Left ventricle myocardium inferior (tissue), 1 donor: ENCODE results near the gene SACM1L. TPM values are rescaled to one million over a fixed set of nuclear protein-coding genes. Genes with fewer than 3 reads are reported as not detected.

Experiments
- DNase-seq: peaks from one replicate; pipeline ENCODE4 v3.0.0-alpha.2; 2020
- H3K27ac ChIP-seq: fragments of 200-600 bp; replicated peaks from 2 replicates; pipeline ENCODE4 v1.8.0; 2021
- H3K27me3 ChIP-seq: fragments of 200-600 bp; 2 replicates; pipeline ENCODE4 v1.8.0; 2021; ENCODE audit warnings: low read depth
- H3K36me3 ChIP-seq: fragments of 200-600 bp; 2 replicates; pipeline ENCODE4 v1.8.0; 2021
- H3K4me1 ChIP-seq: fragments of 200-600 bp; 2 replicates; pipeline ENCODE4 v1.8.0; 2021
- H3K4me3 ChIP-seq: fragments of 200-600 bp; 2 replicates; pipeline ENCODE4 v1.8.0; 2021; ENCODE audit warnings: mild to moderate bottlenecking, moderate library complexity
- H3K9me3 ChIP-seq: fragments of 200-600 bp; replicated peaks from 2 replicates; pipeline ENCODE4 v1.8.0; 2021
- intact Hi-C: fragments of 100-400 bp; cut with micrococcal nuclease; formaldehyde crosslinking; loops from one replicate; pipeline ENCODE4 v1.11.0; 2022
- total RNA-seq: library from RNA; stranded (reverse); fragmentation: NEBNext Ultra II Directional; extraction: Animal tissue kit (Norgen Biotek cat#: 25700); gene quantifications from one replicate; pipeline ENCODE4 v1.2.1, GENCODE V29; 2021
- TF ChIP-seq, protein P1 (sequence below): fragments of 200-600 bp; IDR thresholded peaks from 2 replicates; pipeline ENCODE4 v1.8.0; 2021; ENCODE audit warnings: antibody characterized with exemption, mild to moderate bottlenecking, borderline replicate concordance
- donor health status: DM: no; HTN: yes; CAD: no; lungs with severe emphysema.

Gene SACM1L
- total RNA-seq, 1 donor from 2014 or later = 20.9 TPM

DNA sequence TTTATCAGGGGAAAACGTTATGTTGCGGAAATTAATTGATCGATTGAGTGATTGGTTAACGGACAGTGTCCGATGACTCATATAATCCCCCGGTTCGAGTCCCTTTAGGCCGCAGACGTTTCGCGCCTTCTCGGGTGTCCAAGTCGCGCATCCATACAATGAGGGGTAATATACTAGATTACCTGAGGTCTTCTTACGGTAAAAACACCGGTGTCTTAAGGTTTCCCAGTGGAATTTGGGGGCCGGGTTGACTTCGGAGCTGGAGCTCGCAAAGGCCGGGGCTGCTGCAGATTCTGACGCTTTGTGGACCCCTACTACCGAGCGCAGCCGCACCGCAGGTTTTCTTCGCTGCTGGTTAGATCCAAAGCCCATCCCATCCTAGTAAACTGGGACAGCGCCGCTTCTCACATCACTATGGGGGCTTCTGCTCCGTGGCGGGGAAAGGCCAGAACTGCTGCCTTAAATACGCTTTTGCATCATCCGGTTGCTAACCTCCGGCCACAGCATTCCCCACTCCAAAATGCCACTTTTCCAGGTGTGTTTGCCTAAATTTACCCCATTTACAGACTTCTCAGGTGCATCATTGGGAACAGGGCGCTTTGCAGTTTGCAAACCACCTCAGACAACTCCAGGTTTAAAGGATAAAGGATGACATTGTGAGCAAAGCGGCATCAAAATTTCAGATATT, 858 bp upstream of the SACM1L start:
- peak overlapping the region; percentile 86 for H3K27ac ChIP-seq
- DNase-seq = no peak
- H3K4me3 ChIP-seq = peak overlapping the region; percentile 72
- TF ChIP-seq, protein P1, sequence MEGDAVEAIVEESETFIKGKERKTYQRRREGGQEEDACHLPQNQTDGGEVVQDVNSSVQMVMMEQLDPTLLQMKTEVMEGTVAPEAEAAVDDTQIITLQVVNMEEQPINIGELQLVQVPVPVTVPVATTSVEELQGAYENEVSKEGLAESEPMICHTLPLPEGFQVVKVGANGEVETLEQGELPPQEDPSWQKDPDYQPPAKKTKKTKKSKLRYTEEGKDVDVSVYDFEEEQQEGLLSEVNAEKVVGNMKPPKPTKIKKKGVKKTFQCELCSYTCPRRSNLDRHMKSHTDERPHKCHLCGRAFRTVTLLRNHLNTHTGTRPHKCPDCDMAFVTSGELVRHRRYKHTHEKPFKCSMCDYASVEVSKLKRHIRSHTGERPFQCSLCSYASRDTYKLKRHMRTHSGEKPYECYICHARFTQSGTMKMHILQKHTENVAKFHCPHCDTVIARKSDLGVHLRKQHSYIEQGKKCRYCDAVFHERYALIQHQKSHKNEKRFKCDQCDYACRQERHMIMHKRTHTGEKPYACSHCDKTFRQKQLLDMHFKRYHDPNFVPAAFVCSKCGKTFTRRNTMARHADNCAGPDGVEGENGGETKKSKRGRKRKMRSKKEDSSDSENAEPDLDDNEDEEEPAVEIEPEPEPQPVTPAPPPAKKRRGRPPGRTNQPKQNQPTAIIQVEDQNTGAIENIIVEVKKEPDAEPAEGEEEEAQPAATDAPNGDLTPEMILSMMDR = no peak
- H3K9me3 ChIP-seq = no peaks in the 10 kb centered on the region
- peaks cover 7% of the 10 kb centered on the region for H3K36me3 ChIP-seq
- H3K4me1 ChIP-seq = peaks cover 67% of the 10 kb centered on the region
- intact Hi-C loops = no loop called here
- H3K27me3 ChIP-seq = no peaks in the 10 kb centered on the region

DNA sequence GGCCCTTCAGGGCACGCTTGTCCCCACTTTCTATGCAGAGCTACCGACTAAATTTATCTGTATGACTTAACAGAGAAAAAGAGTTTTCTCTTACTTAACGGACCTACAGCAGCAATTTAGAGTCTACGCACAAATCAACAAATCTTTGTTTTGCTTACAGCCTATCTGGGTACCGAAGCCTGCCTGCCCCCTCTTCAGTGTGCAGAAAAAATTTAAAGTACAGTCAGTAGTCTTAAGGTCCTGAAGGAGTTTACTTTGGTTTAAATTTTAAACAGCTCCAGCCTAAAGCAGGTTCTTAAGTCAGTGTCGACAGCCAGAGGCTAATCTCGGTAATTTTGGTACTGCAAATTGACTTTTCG, 570 bp downstream of the SACM1L start:
- peak overlapping the region; percentile 72 for H3K4me3 ChIP-seq
- intact Hi-C loops = no loop called here
- no peaks in the 10 kb centered on the region for H3K27me3 ChIP-seq
- peaks cover 77% of the 10 kb centered on the region for H3K4me1 ChIP-seq
- H3K9me3 ChIP-seq = no peaks in the 10 kb centered on the region
- TF ChIP-seq, protein P1 = no peak
- peaks cover 7% of the 10 kb centered on the region for H3K36me3 ChIP-seq
- DNase-seq = no peak
- H3K27ac ChIP-seq = peak overlapping the region; percentile 86

DNA sequence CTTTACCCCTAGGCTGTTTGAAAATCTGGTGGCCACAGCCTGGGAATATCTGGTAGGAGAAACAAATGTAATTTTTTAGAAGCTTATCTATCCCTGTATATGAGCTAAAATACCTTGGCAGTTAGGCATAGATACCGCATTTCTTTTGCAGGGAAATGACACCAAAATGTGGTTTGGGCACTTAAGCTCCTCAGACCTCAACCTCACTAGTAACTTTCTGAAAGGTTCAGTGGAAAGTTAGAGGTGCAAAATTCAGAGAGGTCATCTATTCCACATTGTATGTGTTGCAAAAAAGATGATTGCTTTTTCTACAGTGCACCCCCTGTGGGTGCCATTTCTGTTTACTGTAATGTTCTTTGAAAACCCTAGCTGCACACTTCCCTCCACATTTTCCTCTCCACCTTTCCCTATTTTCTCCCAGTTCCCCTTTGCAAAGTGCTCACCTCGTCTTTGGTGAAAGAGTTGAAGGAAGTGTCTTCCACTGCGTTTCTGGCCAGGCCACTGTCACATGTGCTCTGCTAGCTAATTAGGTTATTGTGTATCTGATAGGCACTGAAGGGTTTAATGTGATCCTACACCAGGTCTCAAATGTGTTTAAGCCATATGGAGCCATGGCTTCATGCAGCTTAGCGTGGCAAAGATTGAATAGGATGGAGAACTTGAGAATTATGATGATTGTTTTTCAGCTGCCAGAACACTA, 1.3 kb downstream of the SACM1L start:
- Histone ChIP-seq H3K4me3 (peak overlapping the region; percentile 72), H3K36me3 (peaks cover 7% of the 10 kb centered on the region), H3K4me1 (peaks cover 74% of the 10 kb centered on the region), H3K27ac (peak overlapping the region; percentile 86), H3K9me3 (no peaks in the 10 kb centered on the region), H3K27me3 (no peaks in the 10 kb centered on the region)
- intact Hi-C loops = no loop called here
- TF ChIP-seq, protein P1 = no peak
- DNase-seq = no peak

DNA sequence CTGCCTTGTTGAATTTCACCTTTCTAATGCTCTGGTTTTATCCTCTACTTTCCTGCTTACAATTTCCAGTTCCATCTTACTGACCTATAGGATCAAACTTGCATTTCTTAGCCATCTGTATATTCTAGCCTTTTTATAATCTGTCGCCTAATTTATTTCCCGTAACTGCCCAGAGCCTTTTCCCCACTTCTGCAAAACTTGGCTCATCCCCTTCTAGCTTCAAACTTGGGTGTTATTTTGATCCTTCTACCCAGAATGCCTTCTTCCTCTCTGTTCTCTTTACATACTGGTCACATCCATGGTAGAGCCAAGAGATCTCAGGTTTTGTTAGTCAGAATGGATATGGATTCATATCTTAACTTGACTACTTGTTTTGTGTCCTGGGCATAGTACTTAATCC, 2.6 kb downstream of the SACM1L start:
- peaks cover 77% of the 10 kb centered on the region for H3K4me1 ChIP-seq
- intact Hi-C loops = no loop called here
- H3K36me3 ChIP-seq = peaks cover 13% of the 10 kb centered on the region
- no peaks in the 10 kb centered on the region for H3K27me3 ChIP-seq
- DNase-seq = no peak
- no peaks in the 10 kb centered on the region for H3K9me3 ChIP-seq
- no peak overlapping the region for H3K4me3 ChIP-seq
- H3K27ac ChIP-seq = no peak overlapping the region
- TF ChIP-seq, protein P1 = no peak

DNA sequence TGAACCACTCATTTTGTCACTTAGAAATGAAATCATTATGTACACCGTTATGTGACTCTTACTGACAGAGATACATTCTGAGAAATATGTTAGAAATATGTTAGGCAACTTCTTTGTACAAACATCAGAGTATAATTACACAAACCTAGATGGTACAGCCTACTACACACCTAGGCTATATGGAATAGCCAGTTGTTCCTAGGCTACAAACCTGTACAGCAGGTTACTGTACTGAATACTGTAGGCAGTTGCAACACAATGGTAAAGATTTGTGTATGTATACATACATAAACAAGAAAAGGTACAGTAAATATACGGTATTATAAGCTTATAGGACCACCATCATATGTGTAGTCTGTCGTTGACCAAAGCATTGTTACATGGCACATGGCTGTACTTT, 3.7 kb downstream of the SACM1L start:
- peaks cover 73% of the 10 kb centered on the region for H3K4me1 ChIP-seq
- intact Hi-C loops = no loop called here
- H3K9me3 ChIP-seq = no peaks in the 10 kb centered on the region
- no peak for DNase-seq
- H3K27ac ChIP-seq = peak overlapping the region; percentile 48
- H3K36me3 ChIP-seq = peaks cover 13% of the 10 kb centered on the region
- TF ChIP-seq, protein P1 = no peak
- no peaks in the 10 kb centered on the region for H3K27me3 ChIP-seq
- H3K4me3 ChIP-seq = no peak overlapping the region
